ENCODE data around the gene IGF1R.
A peak's percentile ranks its signal among the peaks of the same experiment; 100 is the strongest.

IGF1R gene

DNA sequence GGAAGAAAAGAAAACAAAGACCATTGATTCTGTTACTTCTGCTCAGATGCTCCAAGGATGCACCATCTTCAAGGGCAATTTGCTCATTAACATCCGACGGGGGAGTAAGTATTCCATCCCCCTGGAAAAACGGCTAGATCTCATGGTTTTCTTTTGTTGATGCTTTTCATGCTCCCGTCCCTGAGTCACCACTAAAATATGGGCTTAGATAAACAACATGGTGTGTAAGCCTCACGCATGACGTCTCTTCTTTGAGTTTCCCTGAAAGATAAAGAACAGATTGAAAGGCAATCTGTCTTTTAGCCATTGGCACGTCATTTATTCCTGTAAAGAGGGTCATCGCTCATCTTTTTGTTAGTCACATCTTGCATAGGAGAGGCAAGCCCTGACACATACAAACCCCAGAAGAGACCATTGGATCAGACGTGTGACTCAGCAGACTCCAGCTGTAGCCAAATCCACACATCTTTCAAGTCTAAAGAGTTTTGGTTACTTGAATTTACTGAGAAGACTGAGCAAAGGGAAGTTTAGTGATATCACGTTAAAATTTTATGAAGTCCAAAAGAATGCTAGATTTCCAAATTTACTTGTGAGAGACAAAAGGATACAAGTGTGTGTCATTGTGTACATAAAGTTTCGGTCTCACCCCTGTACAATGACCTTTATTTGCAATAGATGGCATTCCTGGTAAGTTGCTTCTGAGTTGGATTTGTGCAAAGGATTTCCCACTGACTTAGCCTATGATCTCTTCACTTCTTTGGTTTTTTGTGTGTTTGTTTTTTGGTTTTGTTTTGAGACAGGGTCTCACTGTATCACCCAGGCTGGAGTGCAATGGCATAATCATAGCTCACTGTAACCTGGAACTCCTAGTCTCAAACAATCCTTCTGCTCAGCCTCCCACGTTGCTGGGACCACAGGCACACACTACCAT is 248.7 kb downstream of the IGF1R start:
- DNase-seq, result no peak

DNA sequence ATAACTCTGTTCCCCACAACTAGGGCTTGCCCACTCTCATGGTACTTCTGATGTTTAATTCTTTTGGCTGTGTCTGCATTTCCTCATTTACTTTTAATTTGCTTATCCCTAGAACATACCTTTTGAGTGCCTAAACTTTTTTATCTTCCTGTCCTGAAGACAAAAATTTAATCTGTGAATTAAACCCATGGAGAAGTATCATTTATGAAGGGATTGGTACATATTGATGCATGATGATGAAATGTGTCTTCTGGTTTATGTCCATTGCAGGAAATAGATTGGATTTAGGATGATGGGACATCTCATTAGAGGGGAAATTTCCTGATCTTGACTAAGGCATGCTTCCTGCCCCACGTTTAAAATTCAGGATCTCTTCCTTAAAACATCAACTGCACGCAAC is 249.8 kb downstream of the IGF1R start:
- DNase-seq, result no peak

DNA sequence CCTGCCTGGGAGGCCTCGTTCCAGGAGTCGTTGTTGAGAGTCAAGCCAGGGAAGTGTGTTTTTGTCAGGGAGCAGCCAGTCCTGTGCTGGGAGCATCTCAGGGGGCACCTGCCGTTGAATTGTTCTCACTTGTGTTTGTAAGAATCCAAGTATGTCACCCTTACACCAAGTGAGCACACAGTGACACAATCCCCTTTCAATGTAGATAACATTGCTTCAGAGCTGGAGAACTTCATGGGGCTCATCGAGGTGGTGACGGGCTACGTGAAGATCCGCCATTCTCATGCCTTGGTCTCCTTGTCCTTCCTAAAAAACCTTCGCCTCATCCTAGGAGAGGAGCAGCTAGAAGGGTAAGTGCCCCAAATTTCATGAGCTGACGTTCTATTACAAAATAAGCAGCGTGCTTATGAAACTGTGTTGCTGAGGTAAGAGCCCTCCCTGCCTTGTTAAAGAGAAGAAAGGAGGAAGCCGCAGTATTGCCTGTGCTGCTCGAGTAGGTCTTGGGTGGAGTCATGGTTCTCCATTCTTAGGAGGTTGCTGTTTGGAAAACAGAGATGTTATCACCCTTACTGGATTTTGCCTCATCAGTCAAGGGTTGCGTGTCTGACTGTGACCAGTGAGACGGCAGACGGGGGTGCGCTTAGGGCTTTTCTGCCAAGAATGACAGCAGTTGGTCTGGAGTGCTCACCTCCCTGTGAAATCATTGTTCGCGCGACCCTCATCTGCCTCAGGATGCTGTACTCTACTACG is 251.1 kb downstream of the IGF1R start:
- DNase-seq, result no peak

DNA sequence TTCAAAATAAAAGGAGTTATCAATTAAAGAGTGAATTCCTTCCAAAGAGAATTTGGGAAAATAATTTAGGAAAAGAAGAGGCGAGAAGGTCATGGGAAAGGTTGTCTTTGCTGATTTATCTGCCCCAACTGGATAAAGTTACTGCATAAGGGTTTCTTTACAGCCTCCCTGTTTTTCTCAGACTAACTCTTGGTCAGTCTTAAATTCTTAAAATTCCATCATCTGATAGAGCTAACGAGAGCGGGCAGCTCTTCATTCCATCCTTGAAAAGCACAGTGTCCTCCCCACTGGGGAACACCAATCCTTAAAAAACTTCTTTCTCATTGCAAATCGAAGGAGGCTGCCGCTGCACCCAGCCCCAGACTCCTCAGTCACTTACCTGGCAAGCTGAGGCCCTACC is 252.0 kb downstream of the IGF1R start:
- DNase-seq, result no peak

DNA sequence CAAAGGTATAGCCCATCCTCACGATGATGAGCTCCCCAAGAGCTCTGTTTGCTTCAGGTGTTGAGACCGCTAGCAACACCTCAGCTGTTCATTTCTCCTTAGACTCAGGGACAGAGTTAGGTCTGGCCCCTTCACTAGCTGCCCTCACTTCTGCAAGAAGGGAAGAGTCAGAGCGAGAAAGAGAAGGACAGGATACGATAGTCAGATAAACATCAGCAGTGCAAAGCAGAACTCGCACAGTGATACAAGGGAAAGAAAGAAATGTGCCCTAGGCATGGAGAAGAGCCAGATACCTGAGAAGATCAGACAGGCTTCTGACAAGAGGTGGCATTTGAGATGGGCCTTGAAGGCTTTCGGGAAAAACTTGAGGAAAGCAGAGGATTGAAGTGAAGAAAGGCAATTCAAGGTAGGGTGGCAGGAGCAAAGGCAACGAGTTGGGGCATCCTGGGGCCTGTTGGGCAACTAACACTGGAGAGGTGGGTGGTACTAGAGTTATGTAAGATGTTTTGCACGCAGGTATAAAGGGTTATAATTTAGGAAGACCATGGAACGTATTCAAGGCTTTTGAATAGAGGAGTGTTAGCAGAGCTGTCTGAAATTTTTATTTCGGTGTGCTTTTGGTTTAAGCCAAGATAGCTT is 253.2 kb downstream of the IGF1R start:
- no peak for DNase-seq

DNA sequence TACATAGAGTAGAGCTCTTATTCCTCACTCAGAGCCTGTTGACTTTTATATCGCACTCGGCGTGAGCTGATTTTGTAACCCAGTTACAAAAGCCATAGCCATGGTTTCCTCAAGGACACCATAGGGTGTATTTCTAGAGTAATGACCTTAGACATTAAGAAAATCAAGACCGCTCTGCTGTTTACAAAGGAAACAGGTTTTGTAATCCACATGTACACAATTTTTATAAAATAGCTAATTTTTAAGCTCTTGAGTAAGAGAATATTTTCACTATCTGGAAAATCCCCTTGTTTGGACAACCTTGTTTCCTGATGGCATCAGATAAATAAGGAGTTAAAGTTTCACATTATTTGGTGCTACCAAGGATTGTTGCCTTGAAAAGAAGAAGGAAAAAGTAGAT is 254.6 kb downstream of the IGF1R start:
- no peak for DNase-seq

DNA sequence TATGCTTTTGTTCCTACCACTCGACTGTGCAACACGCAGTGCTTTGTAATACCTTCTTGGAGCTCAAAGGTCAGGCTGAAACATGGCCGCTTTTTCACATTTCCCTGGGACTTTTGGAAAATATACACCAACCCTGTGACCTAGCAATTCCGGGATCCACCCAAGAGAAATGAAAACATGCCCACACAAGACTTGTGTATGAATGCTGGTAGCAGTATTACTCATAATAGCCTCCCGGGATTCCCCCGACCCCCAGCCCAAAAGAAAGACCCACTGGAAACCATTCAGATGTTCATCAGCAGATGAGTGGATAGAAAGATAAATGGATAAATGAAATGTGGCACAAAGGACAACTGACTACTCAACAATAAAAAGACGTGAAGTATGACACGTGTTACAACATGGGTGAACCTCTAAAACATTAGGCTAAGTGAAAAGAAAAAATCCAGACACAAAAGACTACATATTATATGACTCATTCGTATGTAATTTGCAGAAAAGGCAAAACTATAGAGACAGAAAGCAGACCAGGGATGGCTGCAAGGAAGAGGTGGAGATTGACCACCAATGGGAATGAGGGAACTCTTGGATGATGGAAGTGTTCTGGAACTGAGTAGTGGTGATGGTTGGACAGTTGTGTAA is 255.2 kb downstream of the IGF1R start:
- DNase-seq, result no peak

DNA sequence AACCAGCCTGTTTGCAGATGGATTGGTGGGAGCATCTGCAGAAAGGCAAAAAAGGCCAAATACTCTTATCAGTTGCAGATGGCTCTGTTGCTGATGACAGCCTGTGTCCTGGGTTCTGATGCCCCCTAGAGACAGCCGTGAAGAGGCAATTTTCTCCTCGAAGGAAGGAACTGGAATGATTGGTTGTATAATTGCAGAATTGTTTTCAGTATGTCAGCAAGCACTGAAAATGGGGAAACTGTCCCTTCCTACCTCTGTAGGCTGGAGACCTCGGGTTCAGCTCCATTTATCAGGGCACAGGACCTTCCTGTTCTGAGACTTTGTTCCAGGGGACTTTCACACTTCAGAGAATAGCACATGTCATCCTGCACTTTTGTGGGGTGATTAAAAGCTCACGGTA is 256.2 kb downstream of the IGF1R start:
- no peak for DNase-seq

DNA sequence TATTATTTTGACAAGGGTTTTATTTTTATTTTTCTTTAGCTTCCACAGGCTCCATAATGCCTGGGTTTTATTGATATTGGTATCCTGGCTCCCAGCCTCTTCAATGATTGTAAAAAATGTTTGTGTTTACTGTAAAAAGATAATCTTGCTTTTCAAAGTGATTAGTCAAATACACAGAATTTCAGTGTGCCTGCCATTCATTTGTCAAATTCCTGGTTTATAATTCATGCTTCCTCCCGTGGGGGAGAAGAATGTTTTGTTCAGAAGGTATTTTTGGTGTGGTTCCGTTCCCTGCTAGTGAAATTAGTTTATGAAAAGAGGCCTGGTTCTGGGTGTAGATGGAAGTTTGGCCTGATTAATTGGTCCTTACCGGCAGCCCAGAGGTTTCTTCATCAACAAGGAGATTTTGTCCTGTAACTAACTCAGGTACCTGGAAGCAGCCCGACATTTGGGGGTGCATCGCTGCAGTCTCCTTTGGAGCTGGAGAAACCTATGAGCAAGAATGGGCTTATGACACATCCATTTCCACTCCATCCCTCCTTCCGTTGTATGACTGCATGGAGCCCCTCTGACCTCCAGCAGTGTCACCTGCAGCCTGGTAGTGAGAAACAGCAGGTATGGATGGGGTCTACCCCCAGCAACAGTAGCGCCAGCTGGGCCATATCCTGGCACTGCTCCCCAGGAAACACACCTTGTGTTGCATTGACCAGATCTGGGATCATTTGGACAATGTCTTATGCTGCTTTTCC is 257.8 kb downstream of the IGF1R start:
- no peak for DNase-seq

DNA sequence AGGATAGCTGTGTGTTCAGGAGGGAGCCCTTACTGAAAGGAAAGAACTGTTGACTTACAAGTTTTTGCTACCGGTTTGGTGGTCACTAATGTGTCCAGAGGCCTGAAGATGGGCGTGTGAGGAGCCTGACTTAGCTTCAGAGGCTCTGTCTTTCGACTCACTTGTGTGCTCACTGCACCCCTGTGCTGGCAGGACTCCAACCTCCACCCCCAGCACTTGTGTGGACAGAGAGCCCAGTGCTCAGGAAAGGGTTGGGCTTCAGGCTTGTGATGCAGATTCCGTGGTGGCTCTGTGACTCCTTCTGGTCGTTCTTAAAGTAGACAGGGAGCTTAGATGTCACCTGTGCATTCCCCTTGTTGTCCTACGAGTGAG is 258.4 kb downstream of the IGF1R start:
- DNase-seq, result peak; percentile 40

DNA sequence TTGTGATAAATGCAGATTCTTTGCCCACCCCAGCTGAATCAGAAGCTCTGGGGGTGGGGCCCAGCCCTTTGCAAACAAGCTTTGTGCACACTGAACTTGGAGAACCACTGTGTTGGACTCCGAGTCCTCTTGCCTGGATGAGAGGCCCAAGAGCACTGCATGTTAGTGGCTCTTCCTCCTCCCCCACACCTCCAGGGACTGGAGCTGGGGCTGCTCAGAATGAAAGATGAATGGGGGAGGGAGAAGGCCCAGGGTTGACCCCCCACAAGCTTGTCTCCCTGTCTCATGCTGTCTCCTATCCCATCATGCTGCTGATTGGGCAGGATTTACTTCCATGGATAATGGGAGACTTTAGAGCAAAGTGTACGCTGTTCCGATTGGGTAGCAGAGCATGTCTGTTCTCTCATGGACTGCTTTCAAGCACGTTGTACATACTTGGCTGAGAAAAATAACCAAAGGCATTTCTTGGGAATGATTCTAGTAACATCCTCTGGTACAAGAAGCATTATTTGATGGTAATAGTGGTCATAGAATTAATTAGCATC is 259.7 kb downstream of the IGF1R start:
- DNase-seq, result no peak

DNA sequence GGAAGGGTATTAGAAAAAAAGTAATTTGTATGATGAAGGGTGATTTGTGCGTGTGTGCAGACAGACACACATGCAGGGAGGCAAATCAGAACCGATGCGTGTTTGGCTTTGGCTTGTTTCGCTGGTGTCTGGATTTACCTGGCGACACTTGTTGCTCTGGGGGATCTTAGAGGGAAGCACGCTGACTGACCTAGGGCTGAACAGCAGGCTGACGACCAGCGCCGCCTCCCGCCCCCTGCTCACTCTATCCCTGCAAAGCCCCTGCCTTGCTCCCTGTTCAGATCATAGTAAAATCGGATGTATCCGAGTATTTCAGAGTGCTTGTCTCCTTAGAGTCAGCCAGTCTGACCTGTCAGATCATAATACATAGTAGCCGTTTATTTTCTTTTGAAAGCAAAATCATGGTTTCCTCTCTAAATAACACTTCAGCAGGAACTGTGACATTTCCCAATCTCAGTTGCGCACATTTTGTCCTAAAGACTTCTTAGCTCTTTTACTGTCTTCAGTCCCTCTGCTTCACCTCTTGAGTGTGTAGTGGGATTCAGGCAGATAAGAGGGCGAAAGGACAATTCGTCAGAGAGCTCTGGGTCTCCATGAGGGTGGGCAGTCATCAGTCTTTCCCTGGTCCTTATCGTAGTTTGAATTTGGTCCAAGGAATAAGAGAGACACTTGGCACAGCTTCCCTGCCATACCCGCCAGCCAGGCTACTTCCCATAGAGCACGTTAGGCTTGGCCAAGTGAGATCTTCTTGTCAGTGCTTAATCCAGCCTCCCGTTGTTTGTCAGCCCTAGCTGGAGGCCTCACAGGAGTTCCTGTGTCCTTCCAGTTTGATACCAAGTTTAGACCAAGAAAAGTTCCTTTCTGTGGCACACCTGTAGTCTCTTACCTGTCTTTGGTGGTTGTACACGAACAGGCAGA is 261.9 kb downstream of the IGF1R start:
- no peak for DNase-seq

DNA sequence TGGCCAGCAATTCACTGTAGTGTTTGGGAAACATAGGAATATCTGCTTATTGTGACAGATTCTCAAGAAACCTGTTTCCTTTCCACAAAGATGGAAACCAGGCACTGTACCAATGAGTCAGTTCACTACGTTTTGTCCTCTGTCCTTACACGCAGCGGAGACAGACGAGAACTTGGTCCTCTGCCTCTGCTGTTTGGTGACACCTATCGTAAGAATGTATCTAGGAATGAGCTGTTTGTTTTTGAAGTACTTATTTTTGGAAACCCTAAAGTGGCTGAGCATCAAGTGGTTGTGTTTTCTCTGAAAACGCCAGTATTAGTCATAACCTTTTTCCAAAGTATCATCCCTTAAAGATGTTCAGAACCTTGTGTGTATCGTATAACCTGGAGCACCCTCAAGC is 266.3 kb downstream of the IGF1R start:
- no peak for DNase-seq

DNA sequence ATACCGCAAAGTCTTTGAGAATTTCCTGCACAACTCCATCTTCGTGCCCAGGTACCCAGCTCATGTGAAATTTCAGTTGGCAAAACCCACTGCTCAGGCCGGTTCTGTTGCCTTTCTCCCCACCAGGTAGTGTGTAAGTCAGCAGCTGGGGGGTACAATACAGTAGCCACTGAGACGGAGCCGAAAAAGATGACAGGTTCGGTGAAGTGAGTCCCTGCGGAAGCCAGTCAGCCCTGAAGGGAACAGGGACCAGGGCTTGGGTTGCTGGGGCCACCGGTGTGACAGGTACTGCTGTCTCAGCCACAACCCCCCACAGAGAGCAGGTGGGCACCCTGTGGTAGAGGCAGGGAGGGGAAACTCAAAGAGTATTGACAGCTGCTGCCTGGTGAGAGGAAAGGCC is 268.5 kb downstream of the IGF1R start:
- DNase-seq, result no peak

DNA sequence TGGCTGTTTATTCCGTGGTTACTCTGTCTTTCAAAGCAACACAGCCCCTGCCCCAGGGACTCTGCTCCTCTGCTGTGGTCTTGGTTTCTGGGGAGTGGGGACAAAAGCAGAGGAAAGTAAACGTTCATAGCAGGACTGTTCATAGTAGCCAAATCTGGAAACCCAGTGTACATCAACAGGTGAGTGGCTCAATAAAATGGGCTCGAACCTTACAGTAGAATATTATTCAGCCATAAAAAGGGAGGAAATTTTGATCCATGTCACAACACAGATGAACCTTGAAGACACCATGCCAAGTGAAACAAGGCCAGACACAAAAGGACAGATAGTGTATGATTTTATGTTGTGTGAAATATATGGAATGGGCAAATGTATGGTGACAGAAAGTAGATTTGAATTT is 269.1 kb downstream of the IGF1R start:
- no peak for DNase-seq

DNA sequence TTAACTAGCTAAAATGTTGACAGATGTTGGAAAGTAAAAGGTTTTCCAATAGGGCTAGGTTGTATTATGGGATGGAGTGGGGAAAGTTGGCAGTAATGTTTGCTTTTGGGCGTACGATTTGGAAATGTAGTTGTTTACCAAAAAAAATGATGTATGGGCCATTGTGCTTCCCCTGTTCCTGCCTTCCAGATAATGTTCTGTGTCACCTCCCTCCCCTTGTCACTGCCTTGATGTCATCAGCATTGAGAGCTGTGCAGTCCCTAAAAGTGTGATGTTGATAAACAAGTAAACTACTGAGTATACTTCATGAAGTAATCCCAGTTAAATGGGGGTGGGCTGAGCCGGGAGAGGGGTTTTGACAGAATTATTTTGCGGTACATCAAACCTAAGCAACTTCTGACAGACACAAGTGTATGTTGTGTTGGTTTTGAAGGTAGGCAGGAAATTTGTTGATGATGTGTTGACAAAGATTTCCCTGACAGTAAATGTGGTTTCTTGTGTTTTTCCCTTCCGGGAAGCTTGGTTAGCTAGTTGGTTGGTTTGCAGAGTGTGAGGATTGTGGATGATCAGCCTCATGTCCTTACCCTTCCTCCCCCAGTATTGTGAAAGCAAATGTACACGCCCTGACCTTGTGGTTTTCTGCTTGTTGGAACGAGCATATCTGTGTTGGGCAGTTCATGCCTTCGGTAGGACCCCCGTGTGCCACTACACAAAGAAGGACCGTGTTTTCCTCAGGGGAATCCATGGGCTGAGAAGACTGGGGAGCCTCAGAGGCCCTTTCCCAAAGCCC is 271.9 kb downstream of the IGF1R start:
- DNase-seq, result no peak

DNA sequence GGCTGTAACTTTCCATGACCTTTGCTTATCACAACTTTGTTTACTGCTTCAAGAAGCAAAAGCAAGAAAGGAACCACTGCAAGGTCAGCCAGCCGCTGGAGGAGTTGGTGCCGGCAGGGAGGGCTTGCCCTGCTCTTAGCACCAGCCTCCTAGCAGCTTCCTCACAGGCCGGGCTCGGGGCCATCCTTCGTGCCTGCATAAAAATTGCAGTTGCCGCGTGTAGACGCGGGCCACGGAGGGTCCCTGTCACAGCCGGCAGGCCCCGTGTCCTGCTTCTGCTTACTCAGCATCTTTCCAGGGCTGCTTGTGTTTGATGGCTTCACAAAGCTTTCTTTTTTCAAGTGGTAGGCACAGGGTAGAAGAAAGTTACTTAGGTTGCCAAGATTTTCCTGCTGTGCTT is 274.8 kb downstream of the IGF1R start:
- DNase-seq, result no peak

DNA sequence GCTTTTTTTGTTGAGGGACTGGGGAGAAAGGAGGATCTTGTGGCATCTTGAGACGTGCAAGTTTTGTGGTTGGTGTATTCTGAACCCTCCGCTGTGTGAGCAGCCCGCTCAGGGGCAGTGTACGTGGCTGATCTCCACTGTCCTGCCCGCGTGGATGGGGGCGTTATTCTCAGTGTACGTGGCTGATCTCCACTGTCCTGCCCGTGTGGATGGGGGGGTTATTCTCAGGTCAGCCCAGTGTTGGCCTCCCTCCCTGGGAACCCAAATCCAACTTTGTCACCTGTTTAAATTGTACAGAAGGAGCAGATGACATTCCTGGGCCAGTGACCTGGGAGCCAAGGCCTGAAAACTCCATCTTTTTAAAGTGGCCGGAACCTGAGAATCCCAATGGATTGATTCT is 275.2 kb downstream of the IGF1R start:
- DNase-seq, result no peak

DNA sequence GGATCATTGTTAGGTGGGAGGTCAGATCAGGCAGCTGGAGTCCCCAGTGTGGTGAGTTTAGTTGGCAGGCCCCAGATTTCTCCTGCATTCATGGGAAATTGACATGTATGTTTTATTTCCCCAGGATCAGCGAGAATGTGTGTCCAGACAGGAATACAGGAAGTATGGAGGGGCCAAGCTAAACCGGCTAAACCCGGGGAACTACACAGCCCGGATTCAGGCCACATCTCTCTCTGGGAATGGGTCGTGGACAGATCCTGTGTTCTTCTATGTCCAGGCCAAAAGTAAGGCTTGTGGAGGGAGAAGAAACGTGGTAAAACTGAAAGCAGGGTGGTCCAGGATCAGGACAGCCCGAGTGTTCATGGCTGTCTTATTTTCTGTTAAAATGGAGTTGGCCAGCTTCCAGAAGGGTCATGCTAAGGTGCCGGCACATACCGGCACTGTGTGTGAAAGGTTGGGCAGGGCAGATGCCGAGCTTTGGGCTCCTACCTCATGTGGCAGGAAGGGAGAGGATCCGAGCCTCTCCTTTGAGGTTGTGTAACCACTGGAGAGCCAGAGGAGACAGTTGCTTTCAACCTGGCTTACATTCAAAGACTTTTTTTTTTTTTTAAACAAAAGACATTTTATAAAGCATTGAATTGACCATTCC is 276.2 kb downstream of the IGF1R start:
- no peak for DNase-seq

DNA sequence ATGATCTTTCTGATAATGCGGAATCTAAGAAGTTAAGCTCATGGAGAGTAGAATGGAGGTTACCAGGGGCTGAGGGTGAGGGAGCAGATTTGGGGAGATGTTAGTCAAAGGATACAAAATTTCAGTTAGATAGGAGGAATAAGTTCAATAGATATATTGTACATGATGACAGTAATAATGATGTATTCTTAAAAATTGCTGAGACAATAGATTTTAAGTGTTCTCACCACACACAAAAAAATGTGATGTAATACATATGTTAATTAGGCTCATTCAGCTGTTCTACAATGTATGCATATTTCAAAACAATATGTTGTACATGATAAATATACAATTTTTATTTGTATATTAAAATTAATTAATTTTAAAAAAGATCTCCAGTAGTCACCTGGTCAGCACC is 277.9 kb downstream of the IGF1R start:
- no peak for DNase-seq

Measured in right hindlimb (tissue), 1 donor.